ENCODE results near the gene CXADR. TPM values are rescaled to one million over a fixed set of nuclear protein-coding genes. Genes with fewer than 3 reads are reported as not detected.
"Not testable (repeated sequence)": the region's sequence is repeated elsewhere in the genome, so short reads cannot be mapped to it uniquely, and the experiment has no call there.

The CXADR gene
- total RNA-seq, 1 experiment from 2014 or later = 152 TPM

GRCh38 chr21:17523007-17523451, 10.2 kb downstream of the CXADR start:
- H2BK15ac ChIP-seq (ENCODE audit: low read depth, low read length) = no peak overlapping the region
- peak overlapping the region in 1 of 2 experiments; percentile 1; a peak in 1 of 5 replicates for H3K4me3 Mint-ChIP-seq
- H3K27ac ChIP-seq (ENCODE audit: insufficient read length, low read depth, low read length) = peak overlapping the region; percentile 1
- no peak overlapping the region for H2BK20ac ChIP-seq (ENCODE audit: low read depth, low read length, poor library complexity, severe bottlenecking)
- TF ChIP-seq, protein P1, sequence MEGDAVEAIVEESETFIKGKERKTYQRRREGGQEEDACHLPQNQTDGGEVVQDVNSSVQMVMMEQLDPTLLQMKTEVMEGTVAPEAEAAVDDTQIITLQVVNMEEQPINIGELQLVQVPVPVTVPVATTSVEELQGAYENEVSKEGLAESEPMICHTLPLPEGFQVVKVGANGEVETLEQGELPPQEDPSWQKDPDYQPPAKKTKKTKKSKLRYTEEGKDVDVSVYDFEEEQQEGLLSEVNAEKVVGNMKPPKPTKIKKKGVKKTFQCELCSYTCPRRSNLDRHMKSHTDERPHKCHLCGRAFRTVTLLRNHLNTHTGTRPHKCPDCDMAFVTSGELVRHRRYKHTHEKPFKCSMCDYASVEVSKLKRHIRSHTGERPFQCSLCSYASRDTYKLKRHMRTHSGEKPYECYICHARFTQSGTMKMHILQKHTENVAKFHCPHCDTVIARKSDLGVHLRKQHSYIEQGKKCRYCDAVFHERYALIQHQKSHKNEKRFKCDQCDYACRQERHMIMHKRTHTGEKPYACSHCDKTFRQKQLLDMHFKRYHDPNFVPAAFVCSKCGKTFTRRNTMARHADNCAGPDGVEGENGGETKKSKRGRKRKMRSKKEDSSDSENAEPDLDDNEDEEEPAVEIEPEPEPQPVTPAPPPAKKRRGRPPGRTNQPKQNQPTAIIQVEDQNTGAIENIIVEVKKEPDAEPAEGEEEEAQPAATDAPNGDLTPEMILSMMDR (conservative IDR thresholded peaks at IDR 0.05) = no peak
- H3K4me1 Mint-ChIP-seq = peaks cover 69 to 71% of the 10 kb centered on the region in 2 experiments
- no peak overlapping the region for H2BK120ac ChIP-seq (ENCODE audit: low read depth, low read length, poor library complexity, severe bottlenecking)
- H2AFZ ChIP-seq (ENCODE audit: low read length) = no peak overlapping the region
- H3K9me3 Mint-ChIP-seq = no peaks in the 10 kb centered on the region
- no peak overlapping the region for H2AK5ac ChIP-seq (ENCODE audit: insufficient read length, low read length)
- H3K79me2 ChIP-seq (ENCODE audit: insufficient read depth, low read length) = peaks cover 69% of the 10 kb centered on the region
- no peak overlapping the region for H3K4ac ChIP-seq (ENCODE audit: low read depth, low read length)
- H2BK12ac ChIP-seq (ENCODE audit: insufficient read length, low read depth, low read length) = no peak overlapping the region
- H3K18ac ChIP-seq (ENCODE audit: insufficient read length, low read depth, low read length) = no peak overlapping the region
- no peak overlapping the region for H3T11ph ChIP-seq (ENCODE audit: low read length)
- no peaks in the 10 kb centered on the region for H3K9me3 ChIP-seq (ENCODE audit: control insufficient read depth, low read depth, low read length)
- no peaks in the 10 kb centered on the region; the same call in 1 of the 2 replicates for H3K27me3 Mint-ChIP-seq (ENCODE audit: low read depth)
- no peak overlapping the region for H2BK5ac ChIP-seq (ENCODE audit: insufficient read length, low read length)
- peaks cover 21% of the 10 kb centered on the region for H3K4me1 ChIP-seq (ENCODE audit: insufficient read depth, low read length)
- no peak overlapping the region for H3K9ac ChIP-seq (ENCODE audit: extremely low read depth, insufficient read length, low read length)
- H3K56ac ChIP-seq (ENCODE audit: insufficient read length, low read depth, low read length) = no peak overlapping the region
- H3K23me2 ChIP-seq (ENCODE audit: insufficient read length, low read depth, low read length, poor library complexity, severe bottlenecking) = no peaks in the 10 kb centered on the region
- H3K79me1 ChIP-seq (ENCODE audit: insufficient read depth, low read depth, low read length, poor library complexity, severe bottlenecking) = no peaks in the 10 kb centered on the region
- peak overlapping the region in 2 of 3 experiments; percentile 21 to 23; a peak in 5 of 7 replicates for H3K27ac Mint-ChIP-seq
- no peaks in the 10 kb centered on the region for H4K20me1 ChIP-seq (ENCODE audit: control insufficient read depth, insufficient read depth, insufficient read length)
- H3K36me3 Mint-ChIP-seq (ENCODE audit: insufficient read depth in 1 of 3, low read depth in 3 of 3) = peaks cover 6 to 51% (median 23%) of the 10 kb centered on the region in 3 experiments
- H3K14ac ChIP-seq (ENCODE audit: insufficient read depth, low read length) = no peak overlapping the region
- H4K5ac ChIP-seq (ENCODE audit: insufficient read length, low read depth, low read length) = no peak overlapping the region
- no peak overlapping the region for H3K23ac ChIP-seq (ENCODE audit: insufficient read length, low read depth, low read length)
- no CpG with 5 or more reads among the region's 2 CpGs for WGBS (ENCODE audit: extremely low coverage, insufficient read length, low lambda C conversion rate)
- no peak overlapping the region for H4K8ac ChIP-seq (replicated peaks; ENCODE audit: insufficient read length, low read depth, low read length)
- no peak overlapping the region for H4K91ac ChIP-seq (ENCODE audit: insufficient read length, low read depth, low read length)
- no peaks in the 10 kb centered on the region for H3K27me3 ChIP-seq (ENCODE audit: insufficient read depth, low read length)
- DNase-seq = no peak
- no peak overlapping the region for H3K4me2 ChIP-seq (ENCODE audit: insufficient read depth, insufficient read length, low read length)

- not testable (repeated sequence) for H3K23ac ChIP-seq (ENCODE audit: insufficient read length, low read depth, low read length); H4K91ac ChIP-seq (ENCODE audit: insufficient read length, low read depth, low read length); H2AK5ac ChIP-seq (ENCODE audit: insufficient read length, low read length); H2BK5ac ChIP-seq (ENCODE audit: insufficient read length, low read length); H3K27me3 Mint-ChIP-seq (ENCODE audit: low read depth); H3K23me2 ChIP-seq (ENCODE audit: insufficient read length, low read depth, low read length, poor library complexity, severe bottlenecking); H3K4me2 ChIP-seq (ENCODE audit: insufficient read depth, insufficient read length, low read length); H4K8ac ChIP-seq (replicated peaks; ENCODE audit: insufficient read length, low read depth, low read length); H3K4ac ChIP-seq (ENCODE audit: low read depth, low read length); H2BK15ac ChIP-seq (ENCODE audit: low read depth, low read length); H3K9me3 ChIP-seq (ENCODE audit: control insufficient read depth, low read depth, low read length); H3K4me3 Mint-ChIP-seq; DNase-seq; H2BK120ac ChIP-seq (ENCODE audit: low read depth, low read length, poor library complexity, severe bottlenecking); H3K79me1 ChIP-seq (ENCODE audit: insufficient read depth, low read depth, low read length, poor library complexity, severe bottlenecking); H3K56ac ChIP-seq (ENCODE audit: insufficient read length, low read depth, low read length); H3K9ac ChIP-seq (ENCODE audit: extremely low read depth, insufficient read length, low read length); H3K18ac ChIP-seq (ENCODE audit: insufficient read length, low read depth, low read length); H3K27me3 ChIP-seq (ENCODE audit: insufficient read depth, low read length); H3K14ac ChIP-seq (ENCODE audit: insufficient read depth, low read length); H3K9me3 Mint-ChIP-seq; H4K20me1 ChIP-seq (ENCODE audit: control insufficient read depth, insufficient read depth, insufficient read length); H4K5ac ChIP-seq (ENCODE audit: insufficient read length, low read depth, low read length); H2AFZ ChIP-seq (ENCODE audit: low read length); H3T11ph ChIP-seq (ENCODE audit: low read length); H2BK12ac ChIP-seq (ENCODE audit: insufficient read length, low read depth, low read length); H2BK20ac ChIP-seq (ENCODE audit: low read depth, low read length, poor library complexity, severe bottlenecking); H3K27ac ChIP-seq (ENCODE audit: insufficient read length, low read depth, low read length)
- Mint-ChIP-seq H3K27ac (peak overlapping the region in 2 of 3 experiments; percentile 36 to 73; a peak in 2 of 7 replicates), H3K36me3 (ENCODE audit: insufficient read depth in 1 of 3, low read depth in 3 of 3) (peaks cover 8 to 49% (median 19%) of the 10 kb centered on the region in 3 experiments), H3K4me1 (peaks cover 63 to 66% of the 10 kb centered on the region in 2 experiments)
- H3K79me2 ChIP-seq (ENCODE audit: insufficient read depth, low read length) = peaks cover 69% of the 10 kb centered on the region
- whole genome bisulfite sequencing (ENCODE audit: extremely low coverage, insufficient read length, low lambda C conversion rate) = no CpG with 5 or more reads among the region's 10 CpGs
- H3K4me1 ChIP-seq (ENCODE audit: insufficient read depth, low read length) = peaks cover 19% of the 10 kb centered on the region
Measured at GRCh38 chr21:17523979-17524494, 11.2 kb downstream of the CXADR start.

Data from H9 (cell line).